Testis (tissue), 2 donors: ENCODE measurements around the gene NAGS.

Experiments used
- POLR2A ChIP-seq: fragments of 450-650 bp; IDR thresholded peaks from one replicate; pipeline ENCODE4 v1.6.1; 2017; ENCODE audit warnings: antibody characterized with exemption, mild to moderate bottlenecking, moderate library complexity
- TF ChIP-seq, protein P1 (sequence below), 3 experiments: fragments of 450-650 bp in 2 of 3; fragments of 200-600 bp in 1 of 3; sonication (generic) in 1 of 3; IDR thresholded peaks; one replicate each; pipeline ENCODE4 v1.5.1; 2016 to 2019; ENCODE audit warnings: antibody characterized with exemption in 3 of 3, mild to moderate bottlenecking in 2 of 3, moderate library complexity in 1 of 3

DNA sequence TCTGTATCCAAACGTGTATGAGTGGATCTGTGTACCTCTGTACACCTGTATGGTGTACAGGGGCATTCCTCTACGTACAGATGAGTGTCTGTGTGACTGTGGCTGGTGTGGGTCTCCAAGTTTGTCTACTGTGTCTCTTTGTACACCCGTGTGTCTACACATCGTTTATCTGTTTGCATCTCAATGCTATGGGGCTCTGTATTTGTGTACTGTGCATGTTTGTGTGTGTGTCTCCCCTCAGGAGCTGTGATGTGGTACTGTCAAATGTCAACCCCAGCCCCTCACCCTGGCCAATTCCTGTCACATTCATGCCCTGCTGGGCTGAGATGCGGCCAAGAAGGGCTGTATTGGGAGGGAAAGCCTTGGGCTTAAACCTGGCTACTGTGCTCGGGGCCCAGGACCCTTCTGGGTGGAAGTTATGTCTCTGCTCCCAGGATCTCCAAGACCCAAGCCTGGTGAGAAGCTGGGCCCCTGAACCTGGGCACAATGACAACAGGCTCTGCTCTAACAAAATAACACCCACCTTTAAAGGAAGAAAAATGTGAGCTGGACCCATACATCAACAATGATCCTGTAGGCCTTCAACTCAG lies 3.5 kb upstream of the NAGS start:
- TF ChIP-seq POLR2A: no peak
- TF ChIP-seq, protein P1, sequence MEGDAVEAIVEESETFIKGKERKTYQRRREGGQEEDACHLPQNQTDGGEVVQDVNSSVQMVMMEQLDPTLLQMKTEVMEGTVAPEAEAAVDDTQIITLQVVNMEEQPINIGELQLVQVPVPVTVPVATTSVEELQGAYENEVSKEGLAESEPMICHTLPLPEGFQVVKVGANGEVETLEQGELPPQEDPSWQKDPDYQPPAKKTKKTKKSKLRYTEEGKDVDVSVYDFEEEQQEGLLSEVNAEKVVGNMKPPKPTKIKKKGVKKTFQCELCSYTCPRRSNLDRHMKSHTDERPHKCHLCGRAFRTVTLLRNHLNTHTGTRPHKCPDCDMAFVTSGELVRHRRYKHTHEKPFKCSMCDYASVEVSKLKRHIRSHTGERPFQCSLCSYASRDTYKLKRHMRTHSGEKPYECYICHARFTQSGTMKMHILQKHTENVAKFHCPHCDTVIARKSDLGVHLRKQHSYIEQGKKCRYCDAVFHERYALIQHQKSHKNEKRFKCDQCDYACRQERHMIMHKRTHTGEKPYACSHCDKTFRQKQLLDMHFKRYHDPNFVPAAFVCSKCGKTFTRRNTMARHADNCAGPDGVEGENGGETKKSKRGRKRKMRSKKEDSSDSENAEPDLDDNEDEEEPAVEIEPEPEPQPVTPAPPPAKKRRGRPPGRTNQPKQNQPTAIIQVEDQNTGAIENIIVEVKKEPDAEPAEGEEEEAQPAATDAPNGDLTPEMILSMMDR (IDR thresholded peaks at IDR 0.05): no peak
